Heart left ventricle (tissue), 16 donors: ENCODE data around the gene TUBGCP5. TPM values are rescaled to one million over a fixed set of nuclear protein-coding genes. Genes with fewer than 3 reads are reported as not detected.

Experiments used
- ATAC-seq, 4 donors: fragments of 200-7000 bp; cut with Tn5 transposase; one replicate each; pipeline ENCODE4 v1.9.1; 2020 to 2022; ENCODE audit warnings: moderate library complexity in 4 of 4, mild to moderate bottlenecking in 3 of 4, moderate number of reproducible peaks in 1 of 4
- DNase-seq, 5 donors: peaks; one replicate each; pipeline ENCODE4 v3.0.0-alpha.2; 2020
- H3K27ac ChIP-seq, 12 donors: fragments of 200-600 bp; sonication (generic) in 4 of 12; one replicate each; pipeline versions ENCODE4 v1.5.0 to v1.8.0; 2016 to 2022; ENCODE audit warnings: mild to moderate bottlenecking in 2 of 12
- H3K27me3 ChIP-seq, 9 donors: fragments of 200-600 bp; sonication (generic) in 2 of 9; one replicate each; pipeline versions ENCODE4 v1.5.1 to v1.8.0; 2016 to 2022; ENCODE audit warnings: mild to moderate bottlenecking in 3 of 9
- H3K36me3 ChIP-seq, 9 donors: fragments of 200-600 bp; sonication (generic) in 2 of 9; one replicate each; pipeline versions ENCODE4 v1.5.0 to v1.8.0; 2018 to 2022; ENCODE audit warnings: mild to moderate bottlenecking in 2 of 9
- H3K4me1 ChIP-seq, 12 donors: fragments of 200-600 bp; sonication (generic) in 4 of 12; one replicate each; pipeline versions ENCODE4 v1.5.0 to v1.8.0; 2016 to 2022; ENCODE audit warnings: mild to moderate bottlenecking in 3 of 12
- H3K4me3 ChIP-seq, 12 donors: fragments of 200-600 bp; sonication (generic) in 4 of 12; one replicate each; pipeline versions ENCODE4 v1.5.0 to v1.8.0; 2017 to 2022; ENCODE audit warnings: mild to moderate bottlenecking in 9 of 12, moderate library complexity in 4 of 12
- H3K9me3 ChIP-seq, 12 donors: fragments of 200-600 bp; sonication (generic) in 4 of 12; one replicate each; pipeline versions ENCODE4 v1.5.0 to v1.8.0; 2016 to 2022; ENCODE audit warnings: mild to moderate bottlenecking in 1 of 12
- CTCF ChIP-seq, 12 donors: fragments of 200-600 bp; sonication (generic) in 4 of 12; IDR thresholded peaks; one replicate each; pipeline versions ENCODE4 v1.5.0 to v1.8.0; 2018 to 2022; ENCODE audit warnings: antibody characterized with exemption in 12 of 12, mild to moderate bottlenecking in 5 of 12
- POLR2A ChIP-seq, 2 donors: fragments of 450-650 bp; IDR thresholded peaks; one replicate each; pipeline ENCODE4 v1.6.1; 2017; ENCODE audit warnings: antibody characterized with exemption in 2 of 2, mild to moderate bottlenecking in 2 of 2, moderate library complexity in 2 of 2
- WGBS, 4 donors: extraction: QIAGEN DNeasy Blood & Tissue Kit in 2 of 4; methylation state at CpG; one replicate each; pipeline versions ENCODE4 v1.1.5 to v1.1.7; 2013 to 2018; 5-methylcytosine and 5-hydroxymethylcytosine counted together
- intact Hi-C, 10 donors: fragments of 100-400 bp; cut with DNase I; formaldehyde crosslinking; loops; one replicate each; pipeline versions ENCODE4 v1.11.1 to v1.14.2; 2022
- polyA plus RNA-seq, 2 donors: library from polyadenylated mRNA; stranded (reverse); fragments of 200-250 nt; gene quantifications; one replicate each; pipeline ENCODE4 v1.2.3, GENCODE V29; 2013
- total RNA-seq, 9 donors: library from RNA; depleted of rRNA in 2 of 9; stranded (reverse); fragments of >200 nt in 2 of 9; fragmentation: NEBNext Ultra II Directional in 3 of 9; extraction: Animal tissue kit (Norgen Biotek cat#: 25700) in 3 of 9; gene quantifications; one replicate each; pipeline versions ENCODE4 v1.1.0 to v1.2.4, GENCODE V29; 2016 to 2023
- donor health status: ischemic (EF 13 %, LVEDD 7.1; RV severe dilation, severe dysfunction).
- donor health status: healthy with polysubstance abuse.
- donor health status: DM: no; HTN: yes; CAD: no.
- donor health status: DM: no; HTN: no; CAD: no.
- donor health status: ischemic (EF 25% LVEDD 6.9; RV normal size, moderate dysfunction).
- donor health status: ischemic (EF 25% LVEDD 5.7; RV mildly dilated, moderate dysfunction).
- donor health status: healthy.
- donor health status: DM: yes; HTN: yes; CAD: no.
- donor health status: ischemic (EF 35%, LVEDD 5.7; RV mildly dilated, moderate dysfunction).
- donor health status: nonischemic (EF 11% LVEDD 7.7; RV severe dilation, severe dysfunction).
- donor health status: DM: yes; HTN: yes; CAD: no.
- donor health status: PGD.
- donor health status: ischemic (EF 29% LVEDD 5.4; RV normal size, mild dysfunction).
- donor health status: nonischemic (EF 23%, LVEDD 6.1; RV moderate dilation, normal function).

Gene TUBGCP5
- total and polyA plus RNA-seq, 11 donors: 4.7 to 14.7 (median 13.0) TPM

GRCh38 chr15:23079766-23080165 lies 40.4 kb upstream of the TUBGCP5 start:
- DNase-seq (no peak), ATAC-seq (no peak)
- TF ChIP-seq CTCF (IDR thresholded peaks at IDR 0.05) (no peak), POLR2A (IDR thresholded peaks at IDR 0.05) (no peak)
- intact Hi-C loops: no loop called here
- Histone ChIP-seq H3K27ac (no peak overlapping the region), H3K36me3 (no peaks in the 10 kb centered on the region), H3K4me3 (no peak overlapping the region), H3K9me3 (no peaks in the 10 kb centered on the region), H3K27me3 (peaks cover 0 to 10% (median 0%) of the 10 kb centered on the region in 9 donors), H3K4me1 (no peaks in the 10 kb centered on the region)
- 59 to 75% (median 69%) methylated on average over 7 of the region's 7 CpGs for WGBS, 4 donors

- Histone ChIP-seq H3K9me3 (no peaks in the 10 kb centered on the region), H3K4me3 (no peak overlapping the region), H3K27me3 (peaks cover 0 to 19% (median 4%) of the 10 kb centered on the region in 9 donors), H3K36me3 (no peaks in the 10 kb centered on the region), H3K4me1 (no peaks in the 10 kb centered on the region), H3K27ac (no peak overlapping the region)
- ATAC-seq (no peak), DNase-seq (no peak)
- intact Hi-C loops: no loop called here
- TF ChIP-seq POLR2A (IDR thresholded peaks at IDR 0.05): no peak
- TF ChIP-seq CTCF (IDR thresholded peaks at IDR 0.05): no peak
- WGBS, 4 donors: 69 to 75% (median 72%) methylated on average over 4 of the region's 4 CpGs
These were observed 36.6 kb upstream of the TUBGCP5 start for GRCh38 chr15:23075927-23076326.

- TF ChIP-seq POLR2A (IDR thresholded peaks at IDR 0.05): no peak
- no peak for TF ChIP-seq CTCF (IDR thresholded peaks at IDR 0.05)
- Histone ChIP-seq H3K36me3 (no peaks in the 10 kb centered on the region), H3K4me3 (no peak overlapping the region), H3K4me1 (no peaks in the 10 kb centered on the region), H3K27me3 (peaks cover 0 to 19% (median 4%) of the 10 kb centered on the region in 9 donors), H3K9me3 (no peaks in the 10 kb centered on the region), H3K27ac (no peak overlapping the region)
- intact Hi-C loops: no loop called here
- WGBS, 4 donors: 73 to 92% (median 81%) methylated on average over 1 of the region's 1 CpG
- no peak for DNase-seq
- ATAC-seq: no peak
These were observed 35.3 kb upstream of the TUBGCP5 start for GRCh38 chr15:23074684-23075083.

GRCh38 chr15:23073890-23074646 lies 34.7 kb upstream of the TUBGCP5 start:
- no peak overlapping the region for H3K27ac ChIP-seq
- H3K27me3 ChIP-seq: peaks cover 0 to 19% (median 4%) of the 10 kb centered on the region in 9 donors
- no peak overlapping the region for H3K4me3 ChIP-seq
- intact Hi-C loops: no loop called here
- H3K4me1 ChIP-seq: no peaks in the 10 kb centered on the region
- no peaks in the 10 kb centered on the region for H3K36me3 ChIP-seq
- TF ChIP-seq POLR2A (IDR thresholded peaks at IDR 0.05): no peak
- TF ChIP-seq CTCF (IDR thresholded peaks at IDR 0.05): no peak
- WGBS, 4 donors: 63 to 73% (median 67%) methylated on average over 21 to 24 of the region's 24 CpGs
- ATAC-seq (no peak), DNase-seq (no peak)
- H3K9me3 ChIP-seq: no peaks in the 10 kb centered on the region
